Measurements from ENCODE around the gene ANKDD1A. TPM values are rescaled to one million over a fixed set of nuclear protein-coding genes. Genes with fewer than 3 reads are reported as not detected.

Gene ANKDD1A
- total RNA-seq, 1 experiment from 2014 or later, result 6.8 TPM

DNA sequence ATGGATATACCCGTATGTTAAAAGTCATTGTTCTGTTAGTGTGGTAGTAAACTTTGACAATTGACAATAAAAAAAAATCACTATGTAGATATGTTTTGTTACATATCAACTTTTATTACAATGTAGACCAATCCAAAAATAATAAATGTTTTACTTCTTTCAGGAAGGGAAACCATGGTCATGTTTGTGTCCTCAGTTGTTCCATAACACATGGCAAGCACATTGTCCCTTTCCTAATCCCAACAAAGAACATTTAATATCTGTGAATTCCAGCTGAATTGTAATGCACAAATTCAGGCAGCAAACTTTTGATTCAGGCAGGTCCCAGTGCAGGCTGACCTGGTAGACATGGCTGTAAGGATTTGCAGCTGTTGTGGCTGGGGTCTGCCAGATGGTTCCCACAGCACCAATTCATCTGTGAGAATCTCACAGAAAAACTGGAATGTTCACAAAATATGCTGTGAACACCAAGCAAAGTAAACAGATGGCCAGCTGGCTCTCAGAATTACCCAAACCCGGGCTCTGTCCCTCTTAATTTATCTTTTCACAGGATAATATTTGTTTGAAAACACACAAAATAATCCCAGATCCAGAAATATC is 79.9 kb downstream of the ANKDD1A start:
- Histone ChIP-seq H3K27me3 (ENCODE audit: control insufficient read depth, insufficient read depth, low read length) (no peaks in the 10 kb centered on the region), H3K4me1 (ENCODE audit: control insufficient read depth, insufficient read depth, low read length) (peaks cover 16% of the 10 kb centered on the region), H3K4me3 (ENCODE audit: low read depth in 2 of 2, low read length in 2 of 2) (no peak overlapping the region), H3K36me3 (ENCODE audit: control insufficient read depth, insufficient read depth, low read length) (no peaks in the 10 kb centered on the region), H3K9me3 (ENCODE audit: control insufficient read depth, insufficient read depth, low read depth, low read length) (no peaks in the 10 kb centered on the region), H3K27ac (ENCODE audit: low read length) (no peak overlapping the region)
- no peak for ATAC-seq
- intact Hi-C loops (cut with micrococcal nuclease; ENCODE audit: unreplicated experiment) (no loop called here), in situ Hi-C loops (cut with HindIII; ENCODE audit: low pct_unique_long_range_greater_than_20kb, low sequenced_read_pairs) (no loop called here)
- POLR2A ChIA-PET, result interaction anchor here (0.6 kb wide), 1 partner anchor 28 kb away, joined by 5 read pairs; no protein-coding TSS in a partner anchor
- CTCF ChIA-PET, result no interaction called here
- DNase-seq (ENCODE audit: low read depth, low spot score), result no peak
- TF ChIP-seq TCF7L2 (IDR thresholded peaks at IDR 0.05; ENCODE audit: low read depth, low read length) (no peak), POLR2AphosphoS5 (IDR thresholded peaks at IDR 0.05; ENCODE audit: low read depth, low read length) (no peak), SIN3A (IDR thresholded peaks at IDR 0.05; ENCODE audit: borderline replicate concordance, insufficient read depth, low read depth, low read length) (no peak)
- TF ChIP-seq, protein P1, sequence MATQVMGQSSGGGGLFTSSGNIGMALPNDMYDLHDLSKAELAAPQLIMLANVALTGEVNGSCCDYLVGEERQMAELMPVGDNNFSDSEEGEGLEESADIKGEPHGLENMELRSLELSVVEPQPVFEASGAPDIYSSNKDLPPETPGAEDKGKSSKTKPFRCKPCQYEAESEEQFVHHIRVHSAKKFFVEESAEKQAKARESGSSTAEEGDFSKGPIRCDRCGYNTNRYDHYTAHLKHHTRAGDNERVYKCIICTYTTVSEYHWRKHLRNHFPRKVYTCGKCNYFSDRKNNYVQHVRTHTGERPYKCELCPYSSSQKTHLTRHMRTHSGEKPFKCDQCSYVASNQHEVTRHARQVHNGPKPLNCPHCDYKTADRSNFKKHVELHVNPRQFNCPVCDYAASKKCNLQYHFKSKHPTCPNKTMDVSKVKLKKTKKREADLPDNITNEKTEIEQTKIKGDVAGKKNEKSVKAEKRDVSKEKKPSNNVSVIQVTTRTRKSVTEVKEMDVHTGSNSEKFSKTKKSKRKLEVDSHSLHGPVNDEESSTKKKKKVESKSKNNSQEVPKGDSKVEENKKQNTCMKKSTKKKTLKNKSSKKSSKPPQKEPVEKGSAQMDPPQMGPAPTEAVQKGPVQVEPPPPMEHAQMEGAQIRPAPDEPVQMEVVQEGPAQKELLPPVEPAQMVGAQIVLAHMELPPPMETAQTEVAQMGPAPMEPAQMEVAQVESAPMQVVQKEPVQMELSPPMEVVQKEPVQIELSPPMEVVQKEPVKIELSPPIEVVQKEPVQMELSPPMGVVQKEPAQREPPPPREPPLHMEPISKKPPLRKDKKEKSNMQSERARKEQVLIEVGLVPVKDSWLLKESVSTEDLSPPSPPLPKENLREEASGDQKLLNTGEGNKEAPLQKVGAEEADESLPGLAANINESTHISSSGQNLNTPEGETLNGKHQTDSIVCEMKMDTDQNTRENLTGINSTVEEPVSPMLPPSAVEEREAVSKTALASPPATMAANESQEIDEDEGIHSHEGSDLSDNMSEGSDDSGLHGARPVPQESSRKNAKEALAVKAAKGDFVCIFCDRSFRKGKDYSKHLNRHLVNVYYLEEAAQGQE (IDR thresholded peaks at IDR 0.05; ENCODE audit: insufficient read depth in 1 of 2, low read depth in 2 of 2, low read length in 1 of 2), result no peak
- TF ChIP-seq, protein P2, sequence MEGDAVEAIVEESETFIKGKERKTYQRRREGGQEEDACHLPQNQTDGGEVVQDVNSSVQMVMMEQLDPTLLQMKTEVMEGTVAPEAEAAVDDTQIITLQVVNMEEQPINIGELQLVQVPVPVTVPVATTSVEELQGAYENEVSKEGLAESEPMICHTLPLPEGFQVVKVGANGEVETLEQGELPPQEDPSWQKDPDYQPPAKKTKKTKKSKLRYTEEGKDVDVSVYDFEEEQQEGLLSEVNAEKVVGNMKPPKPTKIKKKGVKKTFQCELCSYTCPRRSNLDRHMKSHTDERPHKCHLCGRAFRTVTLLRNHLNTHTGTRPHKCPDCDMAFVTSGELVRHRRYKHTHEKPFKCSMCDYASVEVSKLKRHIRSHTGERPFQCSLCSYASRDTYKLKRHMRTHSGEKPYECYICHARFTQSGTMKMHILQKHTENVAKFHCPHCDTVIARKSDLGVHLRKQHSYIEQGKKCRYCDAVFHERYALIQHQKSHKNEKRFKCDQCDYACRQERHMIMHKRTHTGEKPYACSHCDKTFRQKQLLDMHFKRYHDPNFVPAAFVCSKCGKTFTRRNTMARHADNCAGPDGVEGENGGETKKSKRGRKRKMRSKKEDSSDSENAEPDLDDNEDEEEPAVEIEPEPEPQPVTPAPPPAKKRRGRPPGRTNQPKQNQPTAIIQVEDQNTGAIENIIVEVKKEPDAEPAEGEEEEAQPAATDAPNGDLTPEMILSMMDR (IDR thresholded peaks at IDR 0.05), result no peak
- BruUV-seq (replicated peaks), result no TSS peak

DNA sequence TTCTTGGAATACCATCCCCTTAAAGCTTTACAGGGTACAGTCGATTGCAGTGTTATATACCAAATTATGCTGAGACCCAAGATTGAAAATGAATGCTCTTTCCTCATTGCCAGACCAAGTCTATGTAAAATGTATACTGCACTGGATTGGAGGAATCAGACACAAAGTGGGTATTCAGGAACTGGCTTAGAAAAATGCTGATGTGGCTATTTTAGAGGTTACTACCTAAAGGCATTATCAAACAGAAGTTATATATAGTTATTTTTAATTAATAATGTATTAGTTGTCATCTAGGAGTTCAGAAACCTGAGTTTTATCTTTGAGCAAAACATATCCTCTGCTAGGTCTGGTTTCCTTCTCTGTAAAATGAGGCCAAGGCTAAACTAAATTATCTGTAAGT is 81.6 kb downstream of the ANKDD1A start:
- in situ Hi-C loops (cut with HindIII; ENCODE audit: low pct_unique_long_range_greater_than_20kb, low sequenced_read_pairs), result no loop called here
- POLR2A ChIA-PET, result no interaction called here

More for the DNA sequence above, 81.6 kb downstream of the ANKDD1A start:
- intact Hi-C loops (cut with micrococcal nuclease; ENCODE audit: unreplicated experiment), result no loop called here
- Histone ChIP-seq H3K4me1 (ENCODE audit: control insufficient read depth, insufficient read depth, low read length) (peaks cover 9% of the 10 kb centered on the region), H3K36me3 (ENCODE audit: control insufficient read depth, insufficient read depth, low read length) (no peaks in the 10 kb centered on the region), H3K27ac (ENCODE audit: low read length) (no peak overlapping the region), H3K27me3 (ENCODE audit: control insufficient read depth, insufficient read depth, low read length) (no peaks in the 10 kb centered on the region), H3K4me3 (ENCODE audit: low read depth in 2 of 2, low read length in 2 of 2) (no peak overlapping the region), H3K9me3 (ENCODE audit: control insufficient read depth, insufficient read depth, low read depth, low read length) (no peaks in the 10 kb centered on the region)
- no TSS peak for BruUV-seq (replicated peaks)
- no peak for DNase-seq (ENCODE audit: low read depth, low spot score)
- CTCF ChIA-PET, result interaction anchor here (0.7 kb wide), 1 partner anchor 85 kb away, joined by 6 read pairs; no protein-coding TSS in a partner anchor
- ATAC-seq, result no peak
- no peak for TF ChIP-seq SIN3A (IDR thresholded peaks at IDR 0.05; ENCODE audit: borderline replicate concordance, insufficient read depth, low read depth, low read length)
- no peak for TF ChIP-seq TCF7L2 (IDR thresholded peaks at IDR 0.05; ENCODE audit: low read depth, low read length)
- TF ChIP-seq, protein P2 (IDR thresholded peaks at IDR 0.05), result no peak
- TF ChIP-seq, protein P1 (IDR thresholded peaks at IDR 0.05; ENCODE audit: insufficient read depth in 1 of 2, low read depth in 2 of 2, low read length in 1 of 2), result no peak
- no peak for TF ChIP-seq POLR2AphosphoS5 (IDR thresholded peaks at IDR 0.05; ENCODE audit: low read depth, low read length)

Measured in Panc1 (cell line).